ENCODE measurements around the gene CACNA2D3.

Gene CACNA2D3

GRCh38 chr3:54954022-54954421, 831.7 kb downstream of the CACNA2D3 start:
- no peak for DNase-seq (ENCODE audit: low read depth)
- no peak overlapping the region for H3K4me3 ChIP-seq (ENCODE audit: low read depth, low read length)
- TF ChIP-seq CTCF (IDR thresholded peaks at IDR 0.05; ENCODE audit: insufficient read depth, low read depth, low read length, missing control alignments) = no peak

GRCh38 chr3:54954521-54954920, 832.2 kb downstream of the CACNA2D3 start:
- no peak for DNase-seq (ENCODE audit: low read depth)
- TF ChIP-seq CTCF (IDR thresholded peaks at IDR 0.05; ENCODE audit: insufficient read depth, low read depth, low read length, missing control alignments) = no peak
- no peak overlapping the region for H3K4me3 ChIP-seq (ENCODE audit: low read depth, low read length)

GRCh38 chr3:54955496-54955895, 833.1 kb downstream of the CACNA2D3 start:
- TF ChIP-seq CTCF (IDR thresholded peaks at IDR 0.05; ENCODE audit: insufficient read depth, low read depth, low read length, missing control alignments) = no peak
- no peak for DNase-seq (ENCODE audit: low read depth)
- no peak overlapping the region for H3K4me3 ChIP-seq (ENCODE audit: low read depth, low read length)

- no peak for DNase-seq (ENCODE audit: low read depth)
- H3K4me3 ChIP-seq (ENCODE audit: low read depth, low read length) = no peak overlapping the region
- TF ChIP-seq CTCF (IDR thresholded peaks at IDR 0.05; ENCODE audit: insufficient read depth, low read depth, low read length, missing control alignments) = no peak
Observed at GRCh38 chr3:54955941-54956340, 833.6 kb downstream of the CACNA2D3 start.

- DNase-seq (ENCODE audit: low read depth) = no peak
- no peak overlapping the region for H3K4me3 ChIP-seq (ENCODE audit: low read depth, low read length)
- TF ChIP-seq CTCF (IDR thresholded peaks at IDR 0.05; ENCODE audit: insufficient read depth, low read depth, low read length, missing control alignments) = no peak
Observed at GRCh38 chr3:54957711-54958110, 835.4 kb downstream of the CACNA2D3 start.

- no peak for DNase-seq (ENCODE audit: low read depth)
- no peak for TF ChIP-seq CTCF (IDR thresholded peaks at IDR 0.05; ENCODE audit: insufficient read depth, low read depth, low read length, missing control alignments)
- no peak overlapping the region for H3K4me3 ChIP-seq (ENCODE audit: low read depth, low read length)
Observed at GRCh38 chr3:54960082-54960481, 837.7 kb downstream of the CACNA2D3 start.

- no peak for TF ChIP-seq CTCF (IDR thresholded peaks at IDR 0.05; ENCODE audit: insufficient read depth, low read depth, low read length, missing control alignments)
- no peak overlapping the region for H3K4me3 ChIP-seq (ENCODE audit: low read depth, low read length)
- no peak for DNase-seq (ENCODE audit: low read depth)
Observed at GRCh38 chr3:54960701-54961100, 838.3 kb downstream of the CACNA2D3 start.
